Measurements from ENCODE around the gene C15orf40.

DNA sequence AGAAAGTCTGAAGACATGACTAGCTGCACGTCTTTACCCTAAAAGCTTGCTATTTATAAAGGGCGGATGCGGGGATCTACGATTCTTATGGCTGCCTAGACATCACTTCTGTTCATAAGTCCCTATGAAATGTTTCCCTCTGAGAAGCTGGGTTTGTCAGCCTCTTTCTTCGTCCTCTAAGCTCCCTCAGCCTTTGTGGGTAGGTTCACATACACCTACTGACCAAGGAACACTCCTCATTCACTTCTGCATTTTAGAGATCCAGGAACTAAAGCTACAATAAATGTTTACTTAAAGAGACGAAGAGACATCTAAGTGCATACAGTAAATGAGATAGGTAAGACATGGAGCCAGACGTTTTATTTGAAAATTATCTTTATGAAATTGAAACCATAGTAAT, 42.1 kb downstream of the C15orf40 start:
- TF ChIP-seq, protein P1, sequence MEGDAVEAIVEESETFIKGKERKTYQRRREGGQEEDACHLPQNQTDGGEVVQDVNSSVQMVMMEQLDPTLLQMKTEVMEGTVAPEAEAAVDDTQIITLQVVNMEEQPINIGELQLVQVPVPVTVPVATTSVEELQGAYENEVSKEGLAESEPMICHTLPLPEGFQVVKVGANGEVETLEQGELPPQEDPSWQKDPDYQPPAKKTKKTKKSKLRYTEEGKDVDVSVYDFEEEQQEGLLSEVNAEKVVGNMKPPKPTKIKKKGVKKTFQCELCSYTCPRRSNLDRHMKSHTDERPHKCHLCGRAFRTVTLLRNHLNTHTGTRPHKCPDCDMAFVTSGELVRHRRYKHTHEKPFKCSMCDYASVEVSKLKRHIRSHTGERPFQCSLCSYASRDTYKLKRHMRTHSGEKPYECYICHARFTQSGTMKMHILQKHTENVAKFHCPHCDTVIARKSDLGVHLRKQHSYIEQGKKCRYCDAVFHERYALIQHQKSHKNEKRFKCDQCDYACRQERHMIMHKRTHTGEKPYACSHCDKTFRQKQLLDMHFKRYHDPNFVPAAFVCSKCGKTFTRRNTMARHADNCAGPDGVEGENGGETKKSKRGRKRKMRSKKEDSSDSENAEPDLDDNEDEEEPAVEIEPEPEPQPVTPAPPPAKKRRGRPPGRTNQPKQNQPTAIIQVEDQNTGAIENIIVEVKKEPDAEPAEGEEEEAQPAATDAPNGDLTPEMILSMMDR (IDR thresholded peaks at IDR 0.05): no peak
- TF ChIP-seq EP300 (IDR thresholded peaks at IDR 0.05): no peak
- no peak for TF ChIP-seq POLR2A (IDR thresholded peaks at IDR 0.05)
